Chondrocyte (in vitro differentiated cells): ENCODE data around the gene CDCA4. TPM values are rescaled to one million over a fixed set of nuclear protein-coding genes. Genes with fewer than 3 reads are reported as not detected.

ENCODE experiments used
- DNase-seq: peaks from one replicate; pipeline ENCODE4 v3.0.0; 2021; ENCODE audit warnings: mixed read lengths, low spot score
- H3K27ac Mint-ChIP-seq: one replicate; pipeline ENCODE4 v1.8.0; 2021; ENCODE audit warnings: mild to moderate bottlenecking, moderate library complexity, mixed read lengths; ENCODE audit not compliant: unreplicated experiment
- H3K27me3 Mint-ChIP-seq: 2 replicates; pipeline ENCODE4 v1.8.0; 2021; ENCODE audit warnings: low read depth, mixed read lengths
- H3K36me3 Mint-ChIP-seq: 2 replicates; pipeline ENCODE4 v1.8.0; 2021; ENCODE audit warnings: low read depth, mixed read lengths
- H3K4me1 Mint-ChIP-seq: 2 replicates; pipeline ENCODE4 v1.8.0; 2021; ENCODE audit warnings: low read depth, mild to moderate bottlenecking, mixed read lengths
- H3K4me3 Mint-ChIP-seq: one replicate; pipeline ENCODE4 v1.8.0; 2021; ENCODE audit warnings: mild to moderate bottlenecking, moderate library complexity, mixed read lengths; ENCODE audit not compliant: unreplicated experiment
- H3K9me3 Mint-ChIP-seq: 2 replicates; pipeline ENCODE4 v1.8.0; 2021; ENCODE audit warnings: low read depth, mixed read lengths
- total RNA-seq: library from RNA; stranded (reverse); gene quantifications from 3 replicates; pipeline ENCODE4 v1.2.1, GENCODE V29; 2021
- TF ChIP-seq, protein P1 (sequence below): fragments of 200-600 bp; sonication (generic); IDR thresholded peaks from 2 replicates; pipeline ENCODE4 v1.5.0; 2021; ENCODE audit warnings: antibody characterized with exemption, mild to moderate bottlenecking, moderate library complexity

The CDCA4 gene
- total RNA-seq, 1 donor from 2014 or later, result 18.0 TPM

DNA sequence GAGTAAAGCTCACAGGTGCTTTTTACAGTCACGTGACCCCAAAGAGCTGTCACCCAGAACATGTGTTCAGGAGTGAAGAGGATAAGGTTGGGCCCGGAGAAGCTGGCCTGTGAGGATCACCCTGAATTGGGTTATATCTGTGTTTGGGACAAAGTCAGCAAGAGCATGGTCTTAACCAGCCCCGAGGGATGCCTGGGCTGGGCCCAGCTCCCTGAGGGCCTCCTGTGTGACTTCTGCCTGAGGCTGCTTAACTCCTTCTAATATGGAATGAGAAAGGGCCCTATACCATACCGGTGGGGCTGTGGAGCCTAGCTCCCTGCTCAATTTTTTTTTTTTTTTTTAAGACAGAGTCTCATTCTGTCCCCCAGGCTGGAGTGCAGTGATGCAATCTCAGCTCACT, 2.5 kb downstream of the CDCA4 start:
- H3K36me3 Mint-ChIP-seq, result peaks cover 2% of the 10 kb centered on the region
- H3K4me1 Mint-ChIP-seq, result peaks cover 82% of the 10 kb centered on the region
- no peaks in the 10 kb centered on the region for H3K27me3 Mint-ChIP-seq
- peak overlapping the region; percentile 49 for H3K27ac Mint-ChIP-seq
- DNase-seq, result no peak
- TF ChIP-seq, protein P1, sequence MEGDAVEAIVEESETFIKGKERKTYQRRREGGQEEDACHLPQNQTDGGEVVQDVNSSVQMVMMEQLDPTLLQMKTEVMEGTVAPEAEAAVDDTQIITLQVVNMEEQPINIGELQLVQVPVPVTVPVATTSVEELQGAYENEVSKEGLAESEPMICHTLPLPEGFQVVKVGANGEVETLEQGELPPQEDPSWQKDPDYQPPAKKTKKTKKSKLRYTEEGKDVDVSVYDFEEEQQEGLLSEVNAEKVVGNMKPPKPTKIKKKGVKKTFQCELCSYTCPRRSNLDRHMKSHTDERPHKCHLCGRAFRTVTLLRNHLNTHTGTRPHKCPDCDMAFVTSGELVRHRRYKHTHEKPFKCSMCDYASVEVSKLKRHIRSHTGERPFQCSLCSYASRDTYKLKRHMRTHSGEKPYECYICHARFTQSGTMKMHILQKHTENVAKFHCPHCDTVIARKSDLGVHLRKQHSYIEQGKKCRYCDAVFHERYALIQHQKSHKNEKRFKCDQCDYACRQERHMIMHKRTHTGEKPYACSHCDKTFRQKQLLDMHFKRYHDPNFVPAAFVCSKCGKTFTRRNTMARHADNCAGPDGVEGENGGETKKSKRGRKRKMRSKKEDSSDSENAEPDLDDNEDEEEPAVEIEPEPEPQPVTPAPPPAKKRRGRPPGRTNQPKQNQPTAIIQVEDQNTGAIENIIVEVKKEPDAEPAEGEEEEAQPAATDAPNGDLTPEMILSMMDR, result no peak
- no peaks in the 10 kb centered on the region for H3K9me3 Mint-ChIP-seq
- peak overlapping the region; percentile 87 for H3K4me3 Mint-ChIP-seq

DNA sequence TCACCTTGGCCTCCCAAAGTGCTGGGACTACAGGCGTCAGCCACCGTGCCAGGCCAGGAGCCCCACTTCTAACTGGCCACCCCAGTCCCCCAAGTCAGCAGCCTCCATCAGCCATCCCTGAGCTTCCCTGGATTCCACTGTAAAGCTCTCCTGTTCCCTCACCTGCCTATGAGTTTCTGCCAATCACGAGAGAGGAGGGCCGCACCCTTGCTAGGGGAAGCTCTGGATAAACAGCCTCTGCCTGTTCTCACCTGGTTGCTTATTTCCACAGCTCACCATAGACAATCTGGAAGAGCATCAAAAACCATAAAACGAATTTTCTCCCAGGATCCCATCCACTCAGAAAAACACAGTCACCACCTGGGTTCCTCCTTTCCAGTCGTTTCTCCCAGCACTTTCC, 5.0 kb downstream of the CDCA4 start:
- H3K9me3 Mint-ChIP-seq, result no peaks in the 10 kb centered on the region
- DNase-seq, result no peak
- no peak overlapping the region for H3K27ac Mint-ChIP-seq
- TF ChIP-seq, protein P1, result no peak
- H3K36me3 Mint-ChIP-seq, result peaks cover 4% of the 10 kb centered on the region
- H3K27me3 Mint-ChIP-seq, result no peaks in the 10 kb centered on the region
- H3K4me1 Mint-ChIP-seq, result peaks cover 79% of the 10 kb centered on the region
- no peak overlapping the region for H3K4me3 Mint-ChIP-seq

- Mint-ChIP-seq H3K4me3 (no peak overlapping the region), H3K9me3 (no peaks in the 10 kb centered on the region), H3K27me3 (no peaks in the 10 kb centered on the region), H3K27ac (no peak overlapping the region), H3K36me3 (peaks cover 4% of the 10 kb centered on the region), H3K4me1 (peaks cover 79% of the 10 kb centered on the region)
- TF ChIP-seq, protein P1, result no peak
- no peak for DNase-seq
These were observed 5.6 kb downstream of the CDCA4 start for GRCh38 chr14:105015242-105015641.

- H3K4me3 Mint-ChIP-seq, result no peak overlapping the region
- H3K27ac Mint-ChIP-seq, result no peak overlapping the region
These were observed 6.3 kb downstream of the CDCA4 start for GRCh38 chr14:105014631-105015030.

GRCh38 chr14:105014032-105014431, 6.9 kb downstream of the CDCA4 start:
- Mint-ChIP-seq H3K27me3 (no peaks in the 10 kb centered on the region), H3K9me3 (no peaks in the 10 kb centered on the region), H3K4me1 (peaks cover 67% of the 10 kb centered on the region), H3K36me3 (peaks cover 7% of the 10 kb centered on the region), H3K27ac (peak overlapping the region; percentile 32), H3K4me3 (no peak overlapping the region)
- peak; percentile 81 for DNase-seq
- TF ChIP-seq, protein P1, result no peak

More at GRCh38 chr14:105014631-105015030, 6.3 kb downstream of the CDCA4 start:
- DNase-seq, result no peak
- TF ChIP-seq, protein P1, result no peak
- Mint-ChIP-seq H3K4me1 (peaks cover 73% of the 10 kb centered on the region), H3K9me3 (no peaks in the 10 kb centered on the region), H3K27me3 (no peaks in the 10 kb centered on the region), H3K36me3 (peaks cover 7% of the 10 kb centered on the region)
